NK-92 (cell line): ENCODE data around the gene ZBTB7C.

Source experiments
- DNase-seq: peaks from one replicate; lab custom pipeline; 2025; ENCODE audit not compliant: unreplicated experiment; lab: John Stamatoyannopoulos, UW

ZBTB7C gene

GRCh38 chr18:48100651-48101165, 308.5 kb downstream of the ZBTB7C start:
- no peak for DNase-seq

GRCh38 chr18:48100165-48100575, 309.0 kb downstream of the ZBTB7C start:
- DNase-seq: no peak

GRCh38 chr18:48099481-48100164, 309.6 kb downstream of the ZBTB7C start:
- DNase-seq: no peak

- no peak for DNase-seq
Measured at GRCh38 chr18:48098538-48098937, 310.6 kb downstream of the ZBTB7C start.

- no peak for DNase-seq
Measured at GRCh38 chr18:48098007-48098406, 311.2 kb downstream of the ZBTB7C start.

GRCh38 chr18:48095726-48096125, 313.5 kb downstream of the ZBTB7C start:
- DNase-seq: no peak

- no peak for DNase-seq
Measured at GRCh38 chr18:48093104-48093503, 316.1 kb downstream of the ZBTB7C start.

GRCh38 chr18:48091869-48092497, 317.2 kb downstream of the ZBTB7C start:
- no peak for DNase-seq

- DNase-seq: no peak
Measured at GRCh38 chr18:48090702-48091101, 318.5 kb downstream of the ZBTB7C start.

GRCh38 chr18:48090021-48090420, 319.2 kb downstream of the ZBTB7C start:
- no peak for DNase-seq

- DNase-seq: no peak
Measured at GRCh38 chr18:48085781-48086487, 323.2 kb downstream of the ZBTB7C start.

- DNase-seq: no peak
Measured at GRCh38 chr18:48084858-48085257, 324.3 kb downstream of the ZBTB7C start.

GRCh38 chr18:48084041-48084757, 325.0 kb downstream of the ZBTB7C start:
- no peak for DNase-seq

- no peak for DNase-seq
Measured at GRCh38 chr18:48080546-48080945, 328.6 kb downstream of the ZBTB7C start.

GRCh38 chr18:48079885-48080284, 329.3 kb downstream of the ZBTB7C start:
- no peak for DNase-seq

- DNase-seq: no peak
Measured at GRCh38 chr18:48078448-48078847, 330.7 kb downstream of the ZBTB7C start.

- no peak for DNase-seq
Measured at GRCh38 chr18:48077291-48077690, 331.9 kb downstream of the ZBTB7C start.

GRCh38 chr18:48076461-48076860, 332.7 kb downstream of the ZBTB7C start:
- no peak for DNase-seq

- DNase-seq: no peak
Measured at GRCh38 chr18:48075707-48076093, 333.5 kb downstream of the ZBTB7C start.

- no peak for DNase-seq
Measured at GRCh38 chr18:48074929-48075706, 334.1 kb downstream of the ZBTB7C start.
